GM13976 (cell line): Measurements from ENCODE around the gene TEAD4.

ENCODE experiments used
- DNase-seq: peaks from one replicate; pipeline ENCODE4 v3.0.0; 2012; ENCODE audit warnings: low spot score
- CTCF ChIP-seq: IDR thresholded peaks from 2 replicates; pipeline ENCODE4 v1.5.1; 2012; ENCODE audit warnings: borderline replicate concordance, mild to moderate bottlenecking; ENCODE audit not compliant: insufficient read depth; ENCODE audit errors: extremely low read depth, missing control alignments, control extremely low read depth
- in situ Hi-C: fragments of 300-500 bp; cut with MboI; formaldehyde crosslinking; loops from one replicate; pipeline ENCODE4 v1.12.0; 2022; ENCODE audit warnings: low sequenced_read_pairs, mixed read lengths, inconsistent platforms; ENCODE audit not compliant: unreplicated experiment

Gene TEAD4

DNA sequence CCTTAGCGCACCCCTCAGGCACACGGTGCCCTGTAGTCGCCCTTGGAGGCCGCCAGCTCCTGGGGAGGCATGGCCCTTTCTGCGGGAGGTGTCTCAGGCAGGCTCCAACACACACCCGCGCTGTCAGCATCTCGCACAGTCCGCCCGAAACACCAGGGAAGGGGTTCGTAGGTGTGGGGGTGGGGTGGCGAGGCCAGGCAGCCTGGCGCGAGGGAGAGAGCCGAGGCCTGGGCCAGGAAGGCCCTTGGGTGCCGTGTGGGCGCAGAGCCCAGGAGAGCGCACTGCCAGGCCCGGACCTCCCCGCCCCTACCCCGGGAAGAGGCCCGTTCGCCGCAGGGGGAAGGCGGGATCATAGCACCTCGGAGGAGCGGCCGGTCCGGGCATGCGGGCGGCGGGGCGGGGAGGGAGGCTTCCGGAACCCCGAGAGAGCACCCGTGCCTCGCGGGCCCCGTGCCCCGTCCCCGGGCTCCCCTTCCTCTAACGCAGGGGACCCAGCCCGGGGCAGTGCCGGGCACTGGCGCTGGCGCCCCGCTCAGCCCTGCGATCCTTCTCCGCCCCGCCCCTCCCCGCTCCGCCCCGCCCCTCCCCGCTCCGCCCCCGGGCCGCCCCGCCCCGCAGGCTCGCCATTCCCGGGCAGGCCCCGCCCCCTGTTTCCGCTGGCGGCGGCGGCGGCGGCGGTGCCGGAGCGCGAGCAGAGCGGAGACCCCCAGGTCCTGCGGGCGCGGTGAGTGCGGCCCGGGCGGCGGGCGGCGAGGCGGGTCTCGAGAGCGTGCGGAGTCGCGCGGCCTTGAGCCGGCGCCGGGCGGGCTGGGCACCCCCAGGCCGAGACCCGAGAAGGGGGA, 117.8 kb downstream of the TEAD4 start, which contains the start of gene TSPAN9:
TSS of gene TSPAN9 (plus strand) at position 650 of the 842 bp plus-strand sequence. CDS start 123,815 bp downstream, outside the sequence.
- DNase-seq, result peak; percentile 92
- TF ChIP-seq CTCF, result no peak
- in situ Hi-C loops, result no loop called here

DNA sequence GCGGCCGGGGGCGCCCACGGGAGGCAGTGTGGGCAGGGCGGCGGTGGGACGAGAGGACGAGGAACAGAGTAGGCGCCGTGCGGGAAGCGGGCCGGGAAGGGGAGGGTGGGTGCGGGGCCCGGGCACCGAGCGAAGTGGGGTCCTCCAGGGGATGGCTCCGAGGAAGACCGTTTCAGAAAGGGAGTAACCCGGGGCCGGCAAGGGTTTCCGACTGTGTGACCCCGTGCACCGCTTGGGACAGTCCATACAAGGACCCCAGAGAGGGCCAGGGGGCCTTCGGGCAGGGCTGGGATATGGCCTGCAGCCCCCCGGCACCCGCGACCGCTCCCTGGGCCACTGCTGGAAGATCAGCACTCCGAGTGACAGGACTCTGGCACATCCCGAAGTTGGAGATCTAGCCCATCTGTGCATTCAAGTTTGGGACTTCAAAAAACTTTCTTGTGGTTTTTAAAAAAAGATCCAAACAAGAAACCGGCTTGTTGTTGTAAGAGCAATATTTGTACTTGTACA, 118.4 kb downstream of the TEAD4 start:
- in situ Hi-C loops, result no loop called here
- DNase-seq, result peak; percentile 44
- no peak for TF ChIP-seq CTCF

DNA sequence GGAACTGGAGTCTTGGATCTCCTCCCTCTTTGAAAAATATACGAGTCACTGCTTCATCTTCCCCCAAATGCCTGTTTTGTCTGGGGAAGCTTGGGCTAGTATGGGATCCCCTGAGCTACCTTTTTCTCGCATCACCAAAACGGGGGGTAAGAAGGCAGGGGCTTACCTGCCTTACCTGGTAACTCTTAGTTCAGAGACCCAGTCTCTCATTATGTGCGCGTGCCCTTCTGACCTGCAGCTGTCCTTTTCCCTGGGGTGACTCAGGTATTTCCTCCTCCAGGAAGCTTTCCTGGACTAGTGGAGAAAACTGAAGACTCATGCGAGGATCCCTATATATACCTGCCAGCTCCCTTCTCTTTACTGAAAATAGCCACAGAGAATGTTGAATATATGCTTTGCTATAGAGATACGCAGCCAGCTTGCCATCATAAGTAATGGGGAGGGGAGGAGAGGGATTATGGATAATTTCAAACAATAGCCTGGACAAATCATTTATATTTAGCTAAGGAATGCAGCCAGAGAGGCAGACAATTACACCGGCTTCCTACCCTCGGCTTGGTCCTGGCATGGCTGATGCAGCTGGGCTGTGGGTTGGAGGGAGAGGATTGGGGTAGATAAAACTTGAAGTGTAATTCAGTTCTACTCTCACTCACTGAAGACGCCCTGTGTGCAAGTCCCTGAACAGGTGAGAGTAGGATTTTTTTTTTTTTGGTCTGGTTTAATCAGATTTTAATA, 119.1 kb downstream of the TEAD4 start:
- DNase-seq, result no peak
- TF ChIP-seq CTCF, result no peak
- in situ Hi-C loops, result no loop called here

DNA sequence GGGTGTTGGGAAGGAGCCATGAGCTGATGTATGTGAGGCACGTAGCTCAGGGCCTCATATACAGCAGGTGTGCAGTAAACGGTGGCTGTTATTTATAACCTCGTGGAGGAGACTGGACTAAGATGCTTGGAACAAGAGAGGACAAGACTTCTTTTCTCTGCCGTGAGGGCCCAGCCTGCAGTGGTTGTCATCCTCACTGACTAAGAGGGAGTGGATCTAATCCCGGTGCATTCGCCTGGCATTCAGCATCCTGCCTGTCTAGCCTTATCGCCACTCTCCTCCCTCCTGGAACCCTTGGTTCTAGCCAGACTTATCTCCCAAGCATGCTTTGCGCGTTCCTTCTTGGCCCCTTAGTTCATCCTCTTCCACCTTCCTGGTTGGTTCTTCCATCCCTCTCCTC, 121.9 kb downstream of the TEAD4 start:
- no peak for DNase-seq
- in situ Hi-C loops, result no loop called here
- TF ChIP-seq CTCF, result no peak

DNA sequence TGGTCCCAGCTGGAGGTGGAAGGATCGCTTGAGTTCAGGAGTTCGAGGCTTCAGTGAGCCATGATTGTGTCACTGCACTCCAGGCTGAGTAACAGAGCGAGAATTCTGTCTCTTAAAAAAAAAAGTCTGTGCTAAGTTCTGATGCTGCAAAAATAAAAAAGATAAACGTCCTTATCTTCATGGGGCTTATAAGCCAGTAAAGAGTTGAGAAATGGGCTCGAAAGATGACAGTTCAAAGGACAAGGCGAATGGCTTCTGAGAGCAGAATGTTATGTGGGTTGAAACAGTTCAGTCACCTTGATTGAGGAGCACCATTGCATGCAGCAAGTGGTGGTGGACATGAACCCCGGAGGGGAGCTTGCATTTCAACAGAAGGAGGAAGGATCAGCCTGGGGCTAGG, 122.7 kb downstream of the TEAD4 start:
- TF ChIP-seq CTCF, result no peak
- no peak for DNase-seq
- in situ Hi-C loops, result no loop called here

GRCh38 chr12:3083241-3083920, 124.2 kb downstream of the TEAD4 start:
- TF ChIP-seq CTCF, result no peak
- in situ Hi-C loops, result no loop called here
- DNase-seq, result no peak
